Hepatocyte (in vitro differentiated cells): ENCODE measurements around the gene TES.

Experiments
- EZH2 ChIP-seq: fragments of 200-600 bp; sonication (generic); IDR thresholded peaks from 2 replicates; pipeline ENCODE4 v1.6.1; 2016; ENCODE audit warnings: antibody characterized with exemption, mild to moderate bottlenecking, borderline replicate concordance
- EZH2phosphoT487 ChIP-seq: fragments of 200-600 bp; sonication (generic); IDR thresholded peaks from one replicate; pipeline ENCODE4 v1.6.1; 2018; ENCODE audit warnings: antibody characterized with exemption, mild to moderate bottlenecking, low read depth, moderate library complexity; ENCODE audit not compliant: unreplicated experiment, severe bottlenecking
- TF ChIP-seq, protein P1 (sequence below): fragments of 200-600 bp; sonication (generic); IDR thresholded peaks from 2 replicates; pipeline ENCODE4 v1.5.1; 2016; ENCODE audit warnings: antibody characterized with exemption, mild to moderate bottlenecking; ENCODE audit not compliant: poor library complexity

DNA sequence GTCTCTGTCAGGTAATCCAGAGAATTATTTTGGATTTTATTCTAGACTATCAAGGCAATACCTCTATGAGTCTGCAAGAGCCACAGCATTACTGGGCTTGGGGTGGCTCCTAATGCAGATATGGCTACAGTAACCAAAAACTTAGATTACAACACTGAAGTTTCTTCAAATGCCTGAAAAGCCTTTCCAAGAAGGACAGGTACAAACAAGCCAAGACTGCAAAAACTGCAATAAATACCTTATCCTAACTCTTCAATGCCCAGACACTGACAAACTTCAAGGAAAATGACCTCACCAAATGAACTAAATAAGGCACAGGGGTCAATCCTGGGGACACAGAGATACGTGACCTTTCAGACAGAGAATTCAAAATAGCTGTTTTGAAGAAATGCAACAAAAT lies 82.0 kb downstream of the TES start:
- TF ChIP-seq EZH2phosphoT487 (no peak), EZH2 (no peak)
- TF ChIP-seq, protein P1, sequence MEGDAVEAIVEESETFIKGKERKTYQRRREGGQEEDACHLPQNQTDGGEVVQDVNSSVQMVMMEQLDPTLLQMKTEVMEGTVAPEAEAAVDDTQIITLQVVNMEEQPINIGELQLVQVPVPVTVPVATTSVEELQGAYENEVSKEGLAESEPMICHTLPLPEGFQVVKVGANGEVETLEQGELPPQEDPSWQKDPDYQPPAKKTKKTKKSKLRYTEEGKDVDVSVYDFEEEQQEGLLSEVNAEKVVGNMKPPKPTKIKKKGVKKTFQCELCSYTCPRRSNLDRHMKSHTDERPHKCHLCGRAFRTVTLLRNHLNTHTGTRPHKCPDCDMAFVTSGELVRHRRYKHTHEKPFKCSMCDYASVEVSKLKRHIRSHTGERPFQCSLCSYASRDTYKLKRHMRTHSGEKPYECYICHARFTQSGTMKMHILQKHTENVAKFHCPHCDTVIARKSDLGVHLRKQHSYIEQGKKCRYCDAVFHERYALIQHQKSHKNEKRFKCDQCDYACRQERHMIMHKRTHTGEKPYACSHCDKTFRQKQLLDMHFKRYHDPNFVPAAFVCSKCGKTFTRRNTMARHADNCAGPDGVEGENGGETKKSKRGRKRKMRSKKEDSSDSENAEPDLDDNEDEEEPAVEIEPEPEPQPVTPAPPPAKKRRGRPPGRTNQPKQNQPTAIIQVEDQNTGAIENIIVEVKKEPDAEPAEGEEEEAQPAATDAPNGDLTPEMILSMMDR = no peak
